MM.1S (cell line): ENCODE results near the gene NFKBIZ.

Source experiments
- EZH2 ChIP-seq: fragments of 300-600 bp; sonication (generic); optimal IDR thresholded peaks from 2 replicates; pipeline ENCODE3; 2017; ENCODE audit warnings: low read depth, mild to moderate bottlenecking, antibody characterized with exemption, low read length, mixed read lengths
- TF ChIP-seq, protein P1 (sequence below): fragments of 300-600 bp; sonication (generic); IDR thresholded peaks from 2 replicates; pipeline ENCODE4 v1.5.1; 2016; ENCODE audit warnings: antibody characterized with exemption, low read length, mixed read lengths

DNA sequence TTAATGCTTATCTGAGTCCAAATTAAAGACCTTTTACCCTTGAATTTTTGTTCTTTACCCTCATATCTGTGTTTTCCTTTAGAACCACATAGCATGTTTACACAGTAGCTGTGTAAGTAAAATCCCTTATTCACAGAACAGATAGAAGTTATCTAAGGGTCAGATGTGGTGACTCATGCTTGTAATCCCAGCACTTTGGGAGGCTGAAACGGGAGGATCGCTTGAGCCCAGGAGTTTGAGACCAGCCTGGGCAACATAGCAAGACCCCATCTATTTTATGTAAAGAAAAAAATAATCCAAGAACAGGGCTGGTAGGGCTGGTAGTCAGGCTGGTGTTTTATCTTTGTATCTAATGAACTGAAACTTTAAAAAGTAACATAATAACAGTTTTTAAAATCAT is 47.1 kb upstream of the NFKBIZ start:
- no peak for TF ChIP-seq EZH2
- TF ChIP-seq, protein P1, sequence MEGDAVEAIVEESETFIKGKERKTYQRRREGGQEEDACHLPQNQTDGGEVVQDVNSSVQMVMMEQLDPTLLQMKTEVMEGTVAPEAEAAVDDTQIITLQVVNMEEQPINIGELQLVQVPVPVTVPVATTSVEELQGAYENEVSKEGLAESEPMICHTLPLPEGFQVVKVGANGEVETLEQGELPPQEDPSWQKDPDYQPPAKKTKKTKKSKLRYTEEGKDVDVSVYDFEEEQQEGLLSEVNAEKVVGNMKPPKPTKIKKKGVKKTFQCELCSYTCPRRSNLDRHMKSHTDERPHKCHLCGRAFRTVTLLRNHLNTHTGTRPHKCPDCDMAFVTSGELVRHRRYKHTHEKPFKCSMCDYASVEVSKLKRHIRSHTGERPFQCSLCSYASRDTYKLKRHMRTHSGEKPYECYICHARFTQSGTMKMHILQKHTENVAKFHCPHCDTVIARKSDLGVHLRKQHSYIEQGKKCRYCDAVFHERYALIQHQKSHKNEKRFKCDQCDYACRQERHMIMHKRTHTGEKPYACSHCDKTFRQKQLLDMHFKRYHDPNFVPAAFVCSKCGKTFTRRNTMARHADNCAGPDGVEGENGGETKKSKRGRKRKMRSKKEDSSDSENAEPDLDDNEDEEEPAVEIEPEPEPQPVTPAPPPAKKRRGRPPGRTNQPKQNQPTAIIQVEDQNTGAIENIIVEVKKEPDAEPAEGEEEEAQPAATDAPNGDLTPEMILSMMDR = no peak
